GM19023 (cell line): ENCODE results near the gene PLA2G4A.
"Not testable (repeated sequence)": the region's sequence is repeated elsewhere in the genome, so short reads cannot be mapped to it uniquely, and the experiment has no call there.

Source experiments
- ATAC-seq: cut with Tn5 transposase; IDR thresholded peaks from one replicate; pipeline ENCODE4 v1.9.1; 2021; ENCODE audit warnings: mild to moderate bottlenecking, moderate library complexity; ENCODE audit not compliant: unreplicated experiment

The PLA2G4A gene

DNA sequence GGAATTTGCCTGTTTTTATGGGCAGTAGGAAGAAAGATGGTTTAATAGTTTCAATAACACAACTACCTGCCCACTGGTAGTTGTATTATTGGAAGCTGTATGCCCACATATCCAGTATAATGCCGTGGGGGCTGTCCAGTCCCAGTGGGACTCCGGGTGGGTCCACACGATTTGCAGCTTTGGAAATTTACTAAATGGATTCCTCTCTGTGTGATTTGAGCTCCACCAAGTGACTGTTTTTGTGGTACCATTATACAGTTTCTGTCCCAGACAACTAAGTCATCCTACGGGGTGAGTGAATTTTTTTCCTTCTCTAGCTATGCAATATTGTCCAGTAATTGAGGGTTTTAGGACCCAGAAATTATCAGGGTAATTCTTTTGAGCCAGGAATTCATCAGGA lies 86.8 kb downstream of the PLA2G4A start:
- ATAC-seq = no peak

DNA sequence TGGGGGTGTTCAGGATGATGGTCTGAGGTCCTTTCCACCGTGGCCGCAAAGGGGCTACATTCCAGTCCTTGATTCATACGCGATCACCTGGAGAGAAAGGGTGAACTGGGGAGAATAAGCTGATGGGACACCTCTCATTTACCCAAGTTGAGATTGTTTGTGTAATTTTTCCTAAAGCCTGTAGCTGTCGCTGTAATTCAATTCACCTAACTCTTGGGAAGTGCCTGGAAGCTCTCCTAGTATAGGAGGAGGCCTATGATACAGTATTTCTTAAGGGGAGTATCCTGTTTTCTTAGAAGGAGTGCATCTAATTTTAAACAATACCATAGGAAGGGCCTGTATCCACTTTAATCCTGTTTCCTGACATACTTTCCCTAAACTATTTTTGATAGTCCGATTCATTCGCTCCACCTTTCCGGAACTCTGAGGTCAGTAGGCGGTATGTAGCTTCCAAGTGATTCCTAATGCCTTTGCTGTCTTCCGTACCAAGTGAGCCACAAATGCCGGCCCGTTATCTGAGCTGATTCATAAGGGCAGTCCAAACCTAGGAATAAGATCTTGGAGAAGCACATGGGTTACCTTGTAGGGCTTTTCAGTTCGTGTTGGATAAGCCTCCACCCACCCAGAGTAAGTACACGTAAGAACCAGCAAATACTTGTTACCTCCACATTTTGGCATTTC lies 88.5 kb downstream of the PLA2G4A start:
- not testable (repeated sequence) for ATAC-seq

DNA sequence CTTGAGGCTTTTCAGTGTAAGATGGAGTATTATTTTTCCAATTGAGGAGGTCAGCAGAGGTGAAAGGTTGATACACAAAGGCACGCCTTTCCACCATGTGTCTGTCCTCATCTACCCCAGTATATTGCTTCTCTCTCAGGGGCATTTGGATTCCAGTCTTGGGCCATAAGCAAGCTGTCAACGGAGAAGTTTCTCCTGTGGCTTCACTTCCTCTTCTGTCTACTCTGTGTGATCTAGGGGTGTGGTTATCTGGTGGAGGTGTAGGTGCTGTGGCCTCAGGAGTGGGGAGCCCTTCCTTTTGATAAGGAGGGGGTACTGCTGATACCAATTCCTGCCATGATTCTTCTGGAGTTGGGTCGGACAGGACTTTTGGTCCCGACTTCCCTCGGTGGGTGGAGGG lies 92.6 kb downstream of the PLA2G4A start:
- ATAC-seq = not testable (repeated sequence)

DNA sequence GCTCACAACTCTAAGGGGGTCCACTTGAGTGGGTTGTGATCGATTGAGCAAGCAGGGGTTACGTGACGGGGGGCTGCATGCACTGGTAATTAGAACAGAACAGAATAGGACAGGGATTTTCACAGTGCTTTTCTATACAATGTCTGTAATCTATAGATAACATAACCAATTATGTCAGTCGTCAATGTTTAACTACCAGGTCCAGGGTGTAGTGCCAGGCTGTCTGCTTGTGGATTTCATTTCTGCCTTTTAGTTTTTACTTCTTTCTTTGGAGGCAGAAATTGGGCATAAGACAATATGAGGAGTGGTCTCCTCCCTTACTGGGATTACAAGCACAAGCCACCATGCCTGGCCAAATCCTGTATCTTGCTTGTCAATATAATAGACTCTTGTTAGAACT lies 94.1 kb downstream of the PLA2G4A start:
- ATAC-seq = not testable (repeated sequence)

DNA sequence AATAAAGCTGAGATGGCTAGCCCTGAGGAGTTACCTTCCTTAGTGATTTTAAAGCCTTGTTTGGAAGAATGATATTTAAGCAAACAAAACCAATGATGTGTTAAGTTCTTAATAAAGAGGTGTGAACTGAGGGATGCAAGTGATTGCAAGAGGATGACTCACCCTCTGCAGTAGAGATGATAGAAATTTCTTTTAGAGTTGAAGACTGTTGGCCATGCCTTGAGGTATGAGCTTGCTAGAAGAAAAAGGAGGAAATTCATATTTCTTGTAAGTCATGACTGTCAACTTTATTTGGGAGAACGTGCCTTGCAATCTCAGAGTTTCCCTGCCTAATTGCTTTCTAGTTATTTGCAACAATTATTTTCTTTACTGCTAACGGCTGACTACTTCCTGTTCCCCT lies 94.7 kb downstream of the PLA2G4A start:
- ATAC-seq = no peak

DNA sequence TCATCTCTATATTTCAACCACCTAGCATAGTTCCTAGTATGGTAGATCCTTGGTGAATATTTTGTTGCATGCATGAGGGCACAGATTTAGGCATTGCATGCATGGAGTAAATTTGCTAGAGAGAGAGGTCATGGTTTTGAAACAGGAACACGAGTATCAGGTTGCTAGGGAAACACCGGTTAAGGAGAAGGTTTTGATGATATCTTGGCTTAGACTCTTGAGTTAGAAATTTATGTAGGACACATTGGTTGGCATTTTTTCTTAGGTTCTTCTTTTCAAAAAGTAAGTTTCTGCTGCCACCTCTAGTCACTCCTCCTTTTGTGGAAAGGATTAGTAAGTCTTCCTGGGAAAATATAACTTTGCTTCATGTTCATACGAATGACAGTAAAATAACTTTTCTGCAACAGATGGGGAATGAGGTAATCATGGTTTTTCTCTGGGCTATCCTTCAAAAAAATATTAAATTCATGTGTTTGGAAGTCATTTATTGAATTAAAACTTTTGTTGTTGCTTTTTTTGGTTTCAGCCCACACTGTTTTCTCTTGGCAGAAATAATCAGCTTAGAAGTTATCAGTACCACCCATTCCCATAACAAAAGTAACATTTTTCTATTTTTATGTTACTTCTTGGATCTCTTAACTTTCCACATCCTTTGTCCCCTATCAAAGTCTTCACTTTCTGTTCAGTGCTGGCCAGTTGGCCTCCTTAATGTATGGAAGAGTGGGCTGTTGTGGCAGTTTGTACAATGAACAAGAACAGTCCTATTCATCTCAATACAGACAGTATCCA lies 97.3 kb downstream of the PLA2G4A start:
- no peak for ATAC-seq

DNA sequence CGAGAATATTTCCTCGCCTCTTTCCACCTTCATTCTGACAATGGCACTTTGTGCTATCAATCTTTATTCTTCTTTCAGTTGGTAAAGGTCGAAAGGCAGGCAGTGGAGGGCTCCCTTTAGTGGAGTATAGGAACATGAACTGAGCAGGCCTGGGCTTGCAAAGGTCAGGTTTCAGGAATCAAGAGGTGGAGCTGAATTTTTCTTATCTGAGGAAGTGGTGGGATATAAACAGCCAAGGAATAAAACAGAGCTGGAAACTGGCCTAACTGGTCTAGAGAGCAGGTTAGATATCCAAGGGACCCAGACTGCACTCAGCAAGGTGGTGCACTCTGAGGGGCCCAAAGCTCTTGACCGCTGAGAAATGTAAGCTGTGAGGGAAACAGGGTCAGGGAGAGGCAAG lies 99.1 kb downstream of the PLA2G4A start:
- ATAC-seq = no peak

DNA sequence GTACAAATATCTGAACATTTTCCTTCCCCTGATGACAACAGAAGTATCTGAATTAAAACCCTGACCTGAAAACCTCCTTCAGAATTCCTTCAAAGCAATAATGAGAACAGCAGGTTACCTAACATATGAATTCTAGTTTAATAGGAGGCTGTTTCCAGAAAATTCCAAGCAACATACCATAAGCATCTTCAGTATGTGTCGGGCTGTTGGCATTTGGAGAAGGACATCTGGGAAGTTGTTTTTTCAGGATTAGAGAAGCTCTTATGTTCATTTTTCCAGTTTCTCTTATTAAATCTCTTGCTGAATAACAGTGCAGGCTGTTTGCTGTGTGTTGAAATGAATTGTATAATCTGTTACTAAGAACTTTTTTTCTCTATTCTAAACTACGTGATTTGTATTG lies 101.5 kb downstream of the PLA2G4A start:
- ATAC-seq = no peak

DNA sequence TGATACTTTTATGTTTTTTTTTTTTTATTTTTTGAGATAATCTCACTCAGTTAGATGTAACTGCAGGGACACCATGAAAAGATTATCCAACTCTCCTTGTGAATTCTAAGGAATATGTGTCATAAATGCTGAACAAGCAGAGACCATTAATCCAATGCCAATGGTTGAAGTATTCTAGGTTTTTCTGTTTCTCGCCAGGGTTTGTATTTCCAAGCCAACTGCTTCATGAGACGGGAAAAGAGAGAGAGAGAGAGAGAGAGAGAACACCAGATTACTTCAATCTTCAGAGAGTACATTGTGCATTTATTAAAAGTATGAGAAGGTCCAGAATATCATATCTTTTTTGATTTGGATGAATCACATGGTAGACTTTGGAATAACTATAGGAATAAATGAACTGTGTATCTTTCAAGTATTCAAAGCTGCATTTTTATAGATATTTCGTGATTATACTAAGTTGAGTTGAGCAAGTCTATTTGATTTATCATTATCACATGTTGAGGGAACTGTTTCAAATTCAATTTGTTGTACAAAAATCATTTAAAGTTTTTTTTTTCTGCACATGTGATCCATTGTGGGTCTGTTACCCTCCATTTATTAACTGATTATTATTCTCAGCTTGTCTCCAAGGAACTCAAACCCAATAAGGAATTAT lies 108.4 kb downstream of the PLA2G4A start:
- no peak for ATAC-seq

DNA sequence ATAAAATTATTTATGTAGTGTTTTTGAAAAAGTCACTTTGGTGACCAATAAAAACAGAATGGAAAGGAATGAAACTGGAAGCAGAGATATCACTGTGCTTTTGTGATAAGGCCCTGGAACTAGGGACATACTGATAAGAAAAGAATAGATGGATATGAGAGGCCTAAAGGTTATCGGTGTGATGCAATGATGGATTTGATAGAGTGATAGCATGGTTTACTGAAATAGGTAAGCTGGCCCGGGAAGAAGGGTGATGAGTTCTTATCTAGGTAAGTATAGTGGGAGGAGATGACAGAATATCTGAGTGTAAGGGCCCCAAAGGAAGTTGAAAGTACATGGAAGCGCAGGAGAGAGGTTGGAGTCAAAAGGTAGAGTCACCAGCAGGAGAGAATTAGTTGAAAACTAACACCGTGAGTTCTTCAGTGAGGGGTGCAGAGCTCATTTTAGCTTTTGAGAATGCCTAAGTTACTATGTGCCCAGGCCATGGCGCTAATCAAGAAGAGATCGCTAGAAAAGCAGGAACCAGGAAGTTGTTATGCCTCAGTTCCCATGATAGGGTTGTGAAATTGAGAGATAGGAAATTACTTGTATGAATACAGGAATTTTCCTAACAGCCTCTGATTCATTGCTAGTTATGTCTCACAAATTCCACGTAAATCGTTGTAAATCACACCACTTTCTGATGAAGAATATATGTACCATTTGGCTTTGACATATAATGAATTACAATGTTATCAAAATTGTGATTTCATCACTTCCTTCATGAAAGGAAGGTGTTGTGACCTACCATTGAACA lies 115.3 kb downstream of the PLA2G4A start:
- no peak for ATAC-seq

DNA sequence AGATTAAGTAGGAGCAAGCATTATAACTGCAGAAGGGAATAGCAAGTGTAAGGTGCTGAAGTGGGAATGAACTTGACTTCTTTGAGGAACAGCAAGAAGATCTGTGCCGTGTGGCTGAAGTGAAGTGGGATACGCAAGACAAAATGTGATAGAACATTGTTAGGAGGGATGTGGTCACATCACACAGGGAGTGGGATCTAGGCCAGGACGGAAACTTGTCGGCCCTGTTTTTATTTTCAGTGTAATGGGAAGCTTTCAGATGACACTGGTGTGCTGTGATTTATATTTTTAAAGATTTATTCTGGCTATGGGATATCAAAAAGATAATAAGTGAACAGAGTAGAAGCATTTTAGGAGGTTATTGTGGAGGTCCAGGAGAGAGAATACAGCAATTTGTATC lies 116.4 kb downstream of the PLA2G4A start:
- no peak for ATAC-seq

DNA sequence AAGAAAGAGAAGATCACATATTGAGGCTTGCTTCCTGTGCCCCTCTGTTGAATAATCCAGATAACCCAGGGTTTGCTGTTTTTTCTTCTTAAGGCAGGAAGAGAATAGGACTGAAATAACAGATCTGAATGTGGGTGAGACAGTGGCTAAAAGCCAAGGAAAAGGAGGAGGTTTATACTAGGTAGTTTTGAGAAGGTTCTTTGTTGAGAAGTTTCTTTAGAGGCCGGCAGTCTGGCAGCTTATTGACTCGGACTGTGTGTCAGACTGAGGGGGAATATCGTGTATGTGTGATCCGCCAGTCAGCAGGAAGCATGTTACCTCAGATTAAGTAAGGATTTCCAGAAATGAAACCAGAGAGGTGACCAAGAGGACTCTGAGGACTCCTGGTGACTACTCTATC lies 119.8 kb downstream of the PLA2G4A start:
- no peak for ATAC-seq

DNA sequence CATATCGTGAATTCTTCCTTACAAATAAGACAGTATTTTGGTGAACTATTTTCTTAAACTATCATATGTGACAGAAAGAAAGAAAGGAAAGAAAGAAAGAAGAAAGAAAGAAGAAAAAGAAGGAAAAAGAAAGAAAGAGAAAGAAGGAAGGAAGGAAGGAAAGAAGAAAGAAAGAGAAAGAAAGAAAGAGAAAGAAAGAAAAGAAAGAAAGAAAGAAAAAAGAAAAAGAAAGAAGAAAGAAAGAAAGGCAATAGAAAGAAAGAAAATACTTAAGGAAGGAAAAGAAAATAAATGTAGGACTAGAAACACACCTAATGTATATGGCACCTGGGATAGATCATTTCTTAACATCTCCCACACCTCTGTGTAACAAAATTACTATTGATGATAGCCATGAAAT lies 120.4 kb downstream of the PLA2G4A start:
- no peak for ATAC-seq

DNA sequence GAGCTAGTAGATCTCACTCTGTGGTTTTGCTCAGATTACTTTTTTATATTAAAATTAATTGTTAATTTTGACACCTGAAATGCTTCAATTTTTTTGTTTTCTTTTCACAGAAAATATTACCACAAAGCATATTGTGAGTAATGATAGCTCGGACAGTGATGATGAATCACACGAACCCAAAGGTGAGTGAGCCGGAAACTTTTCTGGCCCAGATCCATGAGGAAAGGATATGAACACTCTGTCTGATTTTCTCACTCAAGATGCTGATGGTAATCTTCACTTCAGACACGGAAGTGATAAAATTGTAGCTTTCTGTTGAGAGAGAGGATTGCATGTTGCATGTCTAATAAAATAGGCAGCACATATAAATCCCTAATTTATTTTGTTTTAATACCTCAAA lies 121.8 kb downstream of the PLA2G4A start:
- ATAC-seq = no peak

DNA sequence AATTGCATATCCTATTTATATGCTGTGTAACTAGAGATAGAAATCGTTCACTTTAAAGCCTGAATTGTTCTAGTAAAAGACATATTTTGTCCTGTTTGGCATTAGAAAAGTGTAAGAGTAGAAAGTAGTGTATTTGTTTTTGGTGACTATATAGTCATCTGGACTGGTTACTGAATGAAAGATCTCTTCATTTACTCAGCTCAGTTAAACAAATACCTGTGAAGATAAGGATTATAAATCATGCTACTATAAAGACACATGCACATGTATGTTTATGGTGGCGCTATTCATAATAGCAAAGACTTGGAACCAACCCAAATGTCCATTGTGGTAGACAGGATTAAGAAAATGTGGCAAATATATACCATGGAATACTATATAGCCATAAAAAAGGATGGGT lies 125.1 kb downstream of the PLA2G4A start:
- no peak for ATAC-seq

DNA sequence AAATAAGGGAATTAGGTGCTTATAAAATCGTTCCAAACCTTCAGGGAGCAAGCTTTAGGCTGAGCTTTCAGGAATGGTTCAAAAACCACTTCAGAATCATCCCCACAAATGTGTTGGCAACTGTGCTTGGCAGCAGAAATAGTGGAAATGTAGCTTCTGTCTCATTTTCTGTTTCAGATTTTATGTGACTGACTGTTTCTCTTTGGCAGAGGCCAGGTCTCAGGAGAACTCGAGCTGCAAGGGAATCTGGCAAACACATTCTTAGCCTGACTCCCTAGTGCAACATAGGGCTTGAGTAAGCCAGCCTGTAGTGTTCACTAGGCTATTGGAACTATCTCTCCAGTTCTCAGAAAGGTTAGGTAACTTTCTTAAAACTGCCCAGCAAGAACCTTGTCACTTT lies 128.6 kb downstream of the PLA2G4A start:
- ATAC-seq = no peak

DNA sequence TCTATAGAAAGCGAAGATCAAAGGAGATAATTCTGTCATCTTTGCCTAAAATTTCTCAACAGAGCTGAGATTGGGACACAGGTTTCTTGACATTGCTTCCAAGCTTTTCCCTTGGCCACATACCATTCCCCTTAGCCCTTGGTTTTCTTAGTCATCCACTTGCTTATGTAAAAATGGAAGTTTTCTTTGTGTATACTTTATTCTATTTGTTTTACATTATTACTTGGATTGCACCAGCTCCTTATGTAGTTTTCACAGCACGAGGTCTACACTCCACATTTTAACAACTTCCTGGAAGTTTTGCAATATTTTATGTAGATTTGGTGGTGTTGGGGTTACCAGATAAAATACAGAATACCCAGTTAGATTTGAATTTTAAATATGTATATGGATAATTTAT lies 129.8 kb downstream of the PLA2G4A start:
- ATAC-seq = no peak

DNA sequence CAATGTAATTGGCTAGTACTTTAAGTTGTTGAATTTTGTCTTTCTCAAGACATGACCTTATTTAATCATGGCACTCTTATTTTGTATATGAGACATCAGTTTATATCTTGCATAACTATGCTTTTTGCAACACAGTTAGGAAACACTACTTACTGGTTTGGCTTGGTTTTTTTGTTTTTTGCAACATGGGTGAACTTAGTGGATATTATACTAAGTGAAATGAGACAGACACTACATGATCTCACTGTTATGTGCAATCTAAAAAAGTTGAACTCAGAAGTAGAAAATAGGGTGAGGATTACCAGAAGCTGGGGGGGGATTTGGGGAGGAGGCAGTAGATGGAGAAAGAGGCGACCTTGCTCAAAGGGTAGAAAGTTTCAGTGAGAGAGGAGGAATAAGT lies 132.1 kb downstream of the PLA2G4A start:
- no peak for ATAC-seq

DNA sequence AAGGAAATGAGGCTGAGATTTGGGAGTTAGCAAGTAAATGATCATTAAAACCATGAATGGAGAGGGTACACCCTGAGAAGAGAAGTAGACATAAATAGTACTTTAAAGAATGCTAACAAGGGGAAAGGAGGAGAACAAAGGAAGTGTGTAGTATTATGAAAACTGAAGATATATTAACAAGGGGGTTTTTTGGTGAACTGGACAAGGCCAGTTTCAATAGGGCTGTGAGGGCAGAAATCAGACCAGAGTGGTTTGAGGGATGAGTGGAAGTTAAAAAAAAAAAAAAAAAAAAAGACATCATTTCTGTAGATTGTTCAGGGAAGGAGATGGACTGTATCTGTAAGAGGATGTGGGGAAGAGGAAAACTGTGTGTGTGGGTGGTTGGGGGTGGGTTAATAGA lies 137.1 kb downstream of the PLA2G4A start:
- ATAC-seq = no peak

DNA sequence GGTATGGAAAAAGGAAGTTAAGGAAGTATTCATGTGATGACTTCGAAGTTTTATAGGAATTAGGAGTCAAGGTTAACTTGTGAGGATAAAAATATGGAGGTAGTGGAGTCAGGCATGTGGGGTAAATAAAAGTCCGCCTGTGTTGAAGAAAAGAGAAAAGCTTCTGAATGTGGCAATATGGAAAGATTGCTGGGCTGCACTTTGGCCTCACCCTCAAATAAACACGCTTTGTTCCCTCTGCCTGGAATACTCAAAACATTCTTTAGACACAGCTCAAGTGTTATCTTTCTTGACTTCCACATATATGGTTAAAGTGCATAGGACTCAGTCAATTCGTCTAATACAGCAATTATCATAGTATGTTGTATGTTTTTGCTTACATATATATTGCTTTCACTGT lies 137.7 kb downstream of the PLA2G4A start:
- no peak for ATAC-seq

DNA sequence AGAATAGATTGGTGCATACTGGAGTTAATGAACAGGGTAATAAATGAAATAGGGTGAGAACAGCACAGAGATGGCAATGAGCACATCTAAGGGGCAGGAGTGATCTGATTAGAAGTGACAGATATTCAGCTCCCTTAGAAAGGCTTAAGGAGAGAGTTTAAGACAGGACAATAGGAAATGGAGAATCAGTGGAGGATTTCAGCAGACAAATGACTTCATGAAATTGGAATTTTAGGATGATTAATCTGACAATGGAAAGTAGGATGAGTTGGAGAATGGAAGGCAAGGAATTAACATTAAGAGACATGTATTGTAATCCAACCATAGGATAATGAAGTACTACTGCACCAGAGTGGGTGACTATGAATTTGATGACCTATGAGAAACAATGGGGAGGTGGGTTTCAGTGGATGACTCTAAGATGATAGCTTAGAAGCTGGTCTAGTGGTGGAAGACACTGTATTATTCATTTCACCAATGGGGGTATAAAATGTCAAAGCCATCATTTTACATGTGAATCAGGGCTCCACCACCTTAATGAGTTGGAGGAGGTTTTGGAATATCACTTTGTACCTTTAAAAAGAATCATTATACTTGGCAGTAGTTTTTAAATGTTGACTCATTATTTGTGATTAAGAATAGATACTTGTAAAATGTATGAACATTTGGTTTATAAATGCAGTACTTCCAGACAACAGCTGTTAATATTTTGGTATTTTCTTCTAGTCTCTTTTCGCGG lies 139.1 kb downstream of the PLA2G4A start:
- no peak for ATAC-seq
